GM12864 (cell line): ENCODE measurements around the gene ITGB3BP.
"Not testable (repeated sequence)": the region's sequence is repeated elsewhere in the genome, so short reads cannot be mapped to it uniquely, and the experiment has no call there.

ENCODE experiments used
- DNase-seq: peaks from one replicate; pipeline ENCODE4 v3.0.0-alpha.2; 2011; ENCODE audit warnings: low read depth
- H3K4me3 ChIP-seq: 2 replicates; pipeline ENCODE4 v1.5.1; 2011; ENCODE audit warnings: mild to moderate bottlenecking, low read depth, low read length, control low read depth
- CTCF ChIP-seq: IDR thresholded peaks from 2 replicates; pipeline ENCODE4 v1.5.1; 2011; ENCODE audit warnings: low read depth, mild to moderate bottlenecking, moderate library complexity, low read length, control low read depth, inconsistent platforms; ENCODE audit errors: missing control alignments

Gene ITGB3BP

GRCh38 chr1:63522891-63523728 is at the start of gene ITGB3BP, which contains the start of gene EFCAB7:
ITGB3BP (minus strand) TSS chr1:63523225; CDS start chr1:63523133, 92 bp downstream.
EFCAB7 (plus strand) TSS chr1:63523525; CDS start chr1:63525573, 2,048 bp downstream.
- peak; percentile 90 for DNase-seq
- no peak for TF ChIP-seq CTCF
- peak within 1 kb of the TSS; percentile 61 for H3K4me3 ChIP-seq

- not testable (repeated sequence) for DNase-seq
These were observed 49.7 kb upstream of the ITGB3BP start for GRCh38 chr1:63572686-63573085.

GRCh38 chr1:63569640-63570316 is 46.8 kb upstream of the ITGB3BP start:
- H3K4me3 ChIP-seq: no peak overlapping the region
- TF ChIP-seq CTCF: no peak
- DNase-seq: no peak

More at GRCh38 chr1:63572686-63573085, 49.7 kb upstream of the ITGB3BP start:
- H3K4me3 ChIP-seq: not testable (repeated sequence)

GRCh38 chr1:63569068-63569467 is 46.0 kb upstream of the ITGB3BP start:
- TF ChIP-seq CTCF: no peak
- H3K4me3 ChIP-seq: no peak overlapping the region
- DNase-seq: no peak

GRCh38 chr1:63563745-63564144 is 40.7 kb upstream of the ITGB3BP start:
- no peak for DNase-seq
- H3K4me3 ChIP-seq: no peak overlapping the region
- no peak for TF ChIP-seq CTCF

GRCh38 chr1:63559357-63559756 is 36.3 kb upstream of the ITGB3BP start:
- DNase-seq: no peak
- TF ChIP-seq CTCF: no peak
- H3K4me3 ChIP-seq: no peak overlapping the region

GRCh38 chr1:63557365-63557987 is 34.5 kb upstream of the ITGB3BP start:
- no peak overlapping the region for H3K4me3 ChIP-seq
- TF ChIP-seq CTCF: peak; percentile 41
- DNase-seq: peak; percentile 15
